SK-N-SH treated with all-trans-retinoic acid at 6 μM for 48 hours (cell line): ENCODE measurements around the gene PDE7B.

Source experiments
- ESRRG ChIP-seq: fragments of 250-450 bp; sonication (Bioruptor Pico); IDR thresholded peaks from 2 replicates; pipeline ENCODE4 v1.6.1; 2021; ENCODE audit warnings: mild to moderate bottlenecking
- TCF4 ChIP-seq: fragments of 250-450 bp; sonication (Bioruptor Pico); IDR thresholded peaks from 2 replicates; pipeline ENCODE4 v1.8.0; 2021; ENCODE audit warnings: mild to moderate bottlenecking, moderate library complexity, borderline replicate concordance
- ZC3H10 ChIP-seq: fragments of 250-450 bp; sonication (Bioruptor Pico); IDR thresholded peaks from 2 replicates; pipeline ENCODE4 v1.5.1; 2021; ENCODE audit warnings: mild to moderate bottlenecking, moderate library complexity
- ZFP3 ChIP-seq: fragments of 250-450 bp; sonication (Bioruptor Pico); IDR thresholded peaks from 2 replicates; pipeline ENCODE4 v1.5.0; 2020; ENCODE audit warnings: mild to moderate bottlenecking, moderate library complexity
- ZNF565 ChIP-seq: fragments of 450-650 bp; formaldehyde crosslinking; conservative IDR thresholded peaks from 2 replicates; pipeline ENCODE4 v1.5.0; 2020; ENCODE audit warnings: low read depth, mild to moderate bottlenecking, moderate library complexity
- TF ChIP-seq, protein P1 (sequence below): fragments of 250-450 bp; sonication (Bioruptor Pico); IDR thresholded peaks from 2 replicates; pipeline ENCODE4 v1.5.1; 2021; ENCODE audit warnings: mild to moderate bottlenecking, moderate library complexity
- TF ChIP-seq, protein P2 (sequence below): fragments of 250-450 bp; sonication (Bioruptor Pico); IDR thresholded peaks from 2 replicates; pipeline ENCODE4 v1.8.0; 2021; ENCODE audit warnings: low read depth, mild to moderate bottlenecking, moderate library complexity, borderline replicate concordance

GRCh38 chr6:136117081-136117480 lies 265.6 kb downstream of the PDE7B start:
- TF ChIP-seq, protein P1, sequence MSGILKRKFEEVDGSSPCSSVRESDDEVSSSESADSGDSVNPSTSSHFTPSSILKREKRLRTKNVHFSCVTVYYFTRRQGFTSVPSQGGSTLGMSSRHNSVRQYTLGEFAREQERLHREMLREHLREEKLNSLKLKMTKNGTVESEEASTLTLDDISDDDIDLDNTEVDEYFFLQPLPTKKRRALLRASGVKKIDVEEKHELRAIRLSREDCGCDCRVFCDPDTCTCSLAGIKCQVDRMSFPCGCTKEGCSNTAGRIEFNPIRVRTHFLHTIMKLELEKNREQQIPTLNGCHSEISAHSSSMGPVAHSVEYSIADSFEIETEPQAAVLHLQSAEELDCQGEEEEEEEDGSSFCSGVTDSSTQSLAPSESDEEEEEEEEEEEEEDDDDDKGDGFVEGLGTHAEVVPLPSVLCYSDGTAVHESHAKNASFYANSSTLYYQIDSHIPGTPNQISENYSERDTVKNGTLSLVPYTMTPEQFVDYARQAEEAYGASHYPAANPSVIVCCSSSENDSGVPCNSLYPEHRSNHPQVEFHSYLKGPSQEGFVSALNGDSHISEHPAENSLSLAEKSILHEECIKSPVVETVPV (CRISPR knock-in tag), result no peak
- no peak for TF ChIP-seq ZNF565 (CRISPR knock-in tag)
- TF ChIP-seq, protein P2, sequence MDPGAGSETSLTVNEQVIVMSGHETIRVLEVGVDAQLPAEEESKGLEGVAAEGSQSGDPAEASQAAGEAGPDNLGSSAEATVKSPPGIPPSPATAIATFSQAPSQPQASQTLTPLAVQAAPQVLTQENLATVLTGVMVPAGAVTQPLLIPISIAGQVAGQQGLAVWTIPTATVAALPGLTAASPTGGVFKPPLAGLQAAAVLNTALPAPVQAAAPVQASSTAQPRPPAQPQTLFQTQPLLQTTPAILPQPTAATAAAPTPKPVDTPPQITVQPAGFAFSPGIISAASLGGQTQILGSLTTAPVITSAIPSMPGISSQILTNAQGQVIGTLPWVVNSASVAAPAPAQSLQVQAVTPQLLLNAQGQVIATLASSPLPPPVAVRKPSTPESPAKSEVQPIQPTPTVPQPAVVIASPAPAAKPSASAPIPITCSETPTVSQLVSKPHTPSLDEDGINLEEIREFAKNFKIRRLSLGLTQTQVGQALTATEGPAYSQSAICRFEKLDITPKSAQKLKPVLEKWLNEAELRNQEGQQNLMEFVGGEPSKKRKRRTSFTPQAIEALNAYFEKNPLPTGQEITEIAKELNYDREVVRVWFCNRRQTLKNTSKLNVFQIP (CRISPR knock-in tag), result no peak
- TF ChIP-seq TCF4 (CRISPR knock-in tag), result no peak
- TF ChIP-seq ESRRG, result no peak
- no peak for TF ChIP-seq ZC3H10
- no peak for TF ChIP-seq ZFP3
